Stromal cell of bone marrow (primary cell): Measurements from ENCODE around the gene STIM1.

Experiments
- DNase-seq: peaks from one replicate; pipeline ENCODE4 v3.0.0-alpha.2; 2012; ENCODE audit warnings: low read depth

Gene STIM1

GRCh38 chr11:3952715-3953114 is 97.3 kb downstream of the STIM1 start:
- DNase-seq = no peak

- no peak for DNase-seq
Observed at GRCh38 chr11:3953327-3953726, 97.9 kb downstream of the STIM1 start.

DNA sequence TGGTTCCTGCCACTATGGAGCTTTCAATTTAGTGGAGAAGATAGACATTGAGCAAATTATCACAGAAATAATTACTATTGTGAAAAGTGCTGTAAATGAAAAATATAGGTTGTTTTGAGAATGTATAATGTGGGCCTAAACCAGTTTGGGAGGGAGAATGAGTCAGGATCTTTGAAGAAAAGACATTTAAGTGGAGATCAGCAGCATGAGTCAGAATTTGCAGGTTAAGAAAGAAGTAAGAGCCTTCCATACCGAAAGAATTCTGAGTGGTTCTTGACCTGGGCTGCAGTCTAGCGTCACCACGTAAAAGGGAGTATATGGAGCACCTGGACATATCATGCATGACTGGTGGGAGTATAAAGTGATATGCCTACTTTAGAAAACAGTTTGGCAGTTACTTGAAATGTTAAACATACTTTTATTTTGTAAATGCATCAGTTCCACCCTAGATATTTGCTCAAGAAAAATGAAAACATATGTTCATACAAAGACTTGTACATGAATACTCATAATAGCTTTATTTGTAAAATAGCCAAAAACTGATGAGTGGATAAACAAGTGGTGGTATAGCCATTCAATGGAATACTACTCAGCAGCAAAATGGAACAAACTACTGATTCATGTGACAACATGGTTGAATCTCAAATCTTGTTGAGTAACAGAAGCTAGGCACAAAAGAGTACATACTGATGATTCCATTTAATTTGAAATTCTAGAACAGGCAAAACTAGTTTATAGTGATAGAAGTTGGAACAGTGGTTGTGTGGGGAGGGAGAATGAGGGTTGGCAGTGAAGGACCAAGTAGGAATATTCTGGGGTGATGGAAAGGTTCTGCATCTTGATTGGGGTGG is 99.2 kb downstream of the STIM1 start:
- no peak for DNase-seq

DNA sequence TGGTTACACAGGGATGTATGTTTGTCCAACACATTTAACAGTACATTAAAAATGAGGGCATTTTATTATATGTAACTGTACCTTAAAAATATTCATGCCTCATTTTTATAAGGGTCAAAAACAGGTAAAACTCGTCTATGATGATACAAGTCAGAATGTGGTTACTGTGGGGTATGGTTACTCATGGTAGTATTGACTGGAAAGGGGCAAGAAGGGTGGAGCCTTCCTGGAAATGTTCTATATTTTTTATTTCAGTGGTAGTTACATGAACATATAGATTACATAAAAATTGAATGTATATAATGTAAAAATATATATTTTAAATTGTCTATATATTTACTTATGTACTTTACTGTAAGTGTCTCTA is 99.8 kb downstream of the STIM1 start:
- DNase-seq = no peak

- DNase-seq = no peak
Observed at GRCh38 chr11:3956038-3956437, 100.6 kb downstream of the STIM1 start.

- no peak for DNase-seq
Observed at GRCh38 chr11:3956748-3957147, 101.3 kb downstream of the STIM1 start.

GRCh38 chr11:3957437-3957836 is 102.0 kb downstream of the STIM1 start:
- DNase-seq = no peak

DNA sequence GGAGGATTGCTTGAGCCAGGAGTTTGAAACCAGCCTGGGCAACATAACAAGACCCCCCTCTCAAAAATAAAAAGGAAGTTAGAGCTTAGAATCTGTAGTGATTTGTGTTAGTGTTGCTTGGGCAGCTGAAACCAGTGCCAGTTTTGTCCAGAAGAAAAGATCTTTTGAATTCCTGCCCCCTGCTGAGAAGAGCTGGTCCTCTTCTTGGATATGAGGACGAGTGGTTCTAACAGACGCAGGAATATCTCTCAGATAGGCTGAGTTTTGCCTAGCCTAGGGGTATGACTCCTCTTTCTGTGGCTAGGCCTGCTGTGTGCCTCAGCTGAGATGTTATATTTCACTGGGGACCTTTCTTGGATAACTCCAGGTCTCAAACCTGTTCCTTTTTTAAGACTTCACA is 102.8 kb downstream of the STIM1 start:
- DNase-seq = no peak

DNA sequence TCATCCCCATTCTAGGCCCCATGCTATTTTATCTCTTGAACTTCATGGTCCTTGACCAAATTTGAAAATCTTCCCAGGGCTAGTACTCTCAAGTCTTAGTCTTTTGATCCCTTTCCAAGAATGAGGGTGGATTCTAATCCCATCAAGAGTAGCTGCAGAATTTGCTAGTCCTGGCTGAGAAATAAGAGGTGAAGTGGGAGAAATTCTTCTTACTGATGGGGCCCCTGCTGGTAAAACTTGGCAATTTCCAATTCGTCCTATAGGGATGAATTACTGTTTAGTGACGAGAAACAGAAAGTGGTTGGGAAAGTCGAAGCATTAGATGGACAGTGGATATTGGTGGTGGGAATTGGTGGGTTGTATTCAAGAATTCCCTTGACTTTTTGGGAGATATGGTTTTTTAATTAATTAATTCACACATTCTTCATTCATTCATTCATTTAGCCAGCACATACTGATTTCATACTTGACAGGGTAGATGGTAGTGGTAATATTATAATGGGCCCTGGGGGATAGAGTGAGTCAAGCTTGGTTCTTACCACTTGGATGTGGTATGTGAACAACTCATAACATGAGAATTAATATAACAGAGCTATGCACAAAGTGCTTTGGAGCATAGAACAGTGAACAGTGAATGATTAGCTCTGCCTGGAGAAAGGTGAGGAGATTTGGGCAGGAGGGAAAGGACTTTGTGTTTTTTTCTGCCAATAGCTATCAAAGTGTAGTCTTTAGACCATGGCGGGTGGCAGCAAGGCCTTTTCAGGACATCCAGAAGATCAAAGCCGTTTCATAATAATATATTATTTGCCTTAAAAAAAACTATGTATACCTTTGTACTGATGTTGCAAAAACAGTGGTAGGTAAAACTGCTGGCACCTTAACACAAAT is 103.8 kb downstream of the STIM1 start:
- DNase-seq = peak; percentile 88

- DNase-seq = no peak
Observed at GRCh38 chr11:3959903-3960265, 104.4 kb downstream of the STIM1 start.

- no peak for DNase-seq
Observed at GRCh38 chr11:3962406-3962840, 107.0 kb downstream of the STIM1 start.

DNA sequence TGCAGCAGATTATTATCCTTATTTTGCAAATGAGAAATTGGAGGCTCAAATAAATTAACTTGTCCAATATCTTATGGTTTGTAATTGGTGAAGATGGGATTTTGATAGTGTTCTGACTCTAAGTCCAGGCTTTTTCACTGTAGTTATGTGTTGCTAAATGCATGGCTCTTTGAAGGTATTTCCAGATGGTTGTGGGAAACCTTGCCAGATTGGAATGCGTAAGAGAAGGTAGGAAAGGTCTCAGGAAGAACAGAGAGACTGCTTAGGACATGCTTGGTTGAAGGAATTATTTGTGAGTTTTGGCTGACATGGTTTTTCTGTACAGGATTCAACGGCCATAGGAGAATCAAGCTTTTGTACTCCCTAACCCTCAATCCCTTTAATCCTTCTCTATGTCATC is 108.6 kb downstream of the STIM1 start:
- no peak for DNase-seq

- no peak for DNase-seq
Observed at GRCh38 chr11:3964935-3965604, 109.6 kb downstream of the STIM1 start.

- no peak for DNase-seq
Observed at GRCh38 chr11:3967695-3968094, 112.2 kb downstream of the STIM1 start.

DNA sequence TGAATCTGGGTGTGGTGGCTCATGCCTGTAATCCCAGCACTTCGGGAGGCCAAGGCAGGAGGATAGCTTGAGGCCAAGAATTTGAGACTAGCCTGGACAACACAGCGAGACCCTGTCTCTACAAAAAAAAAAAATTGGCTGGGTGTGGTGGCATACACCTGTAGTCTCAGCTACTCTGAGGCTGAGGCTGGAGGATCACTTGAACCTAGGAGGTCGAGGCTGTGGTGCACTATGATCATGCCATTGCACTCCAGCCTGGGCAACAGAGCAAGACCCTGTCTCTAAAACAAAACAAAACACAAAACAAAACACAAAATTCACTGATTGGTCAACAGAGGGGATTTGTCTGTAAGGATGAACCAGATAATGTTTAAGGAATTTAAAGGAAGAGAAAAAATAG is 113.7 kb downstream of the STIM1 start:
- DNase-seq = no peak

DNA sequence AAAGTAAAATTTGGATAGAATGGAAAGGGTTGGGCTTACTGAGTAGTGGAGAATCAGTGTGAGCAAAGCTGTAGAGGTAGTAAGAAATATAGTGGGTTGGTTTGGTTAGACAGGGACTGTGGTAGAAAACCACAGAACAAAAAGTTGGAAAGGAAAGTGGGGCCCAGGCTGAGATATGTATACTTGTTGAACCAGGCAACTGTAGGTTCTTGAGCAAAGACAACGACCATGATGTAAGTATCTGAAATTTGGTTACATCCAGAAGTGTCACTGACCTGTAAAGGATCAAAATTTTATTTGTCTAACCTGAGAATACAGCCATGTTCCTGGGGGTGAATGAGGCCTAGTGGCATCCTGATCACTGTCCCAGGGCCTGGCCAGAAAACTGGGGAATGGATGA is 114.1 kb downstream of the STIM1 start:
- DNase-seq = no peak

GRCh38 chr11:3970108-3970507 is 114.6 kb downstream of the STIM1 start:
- no peak for DNase-seq

- peak; percentile 33 for DNase-seq
Observed at GRCh38 chr11:3971756-3972404, 116.4 kb downstream of the STIM1 start.

GRCh38 chr11:3972431-3972830 is 117.0 kb downstream of the STIM1 start:
- DNase-seq = no peak

GRCh38 chr11:3977078-3977477 is 121.6 kb downstream of the STIM1 start:
- no peak for DNase-seq

- no peak for DNase-seq
Observed at GRCh38 chr11:3981084-3981633, 125.7 kb downstream of the STIM1 start.

- DNase-seq = no peak
Observed at GRCh38 chr11:3982431-3982830, 127.0 kb downstream of the STIM1 start.
